PC-9 (cell line): Measurements from ENCODE around the gene UTS2R. TPM values are rescaled to one million over a fixed set of nuclear protein-coding genes. Genes with fewer than 3 reads are reported as not detected.

Experiments used
- BruUV-seq: library from RNA; stranded (reverse); fragments of 400-500 nt; replicated peaks from 2 replicates; lab custom pipeline; 2021; lab: Mats Ljungman, UMichigan
- CTCF ChIA-PET: fragments of 300-600 bp; sonication (Branson Sonifier 250); formaldehyde crosslinking; loops from one replicate; lab custom pipeline; 2022; ENCODE audit warnings: antibody characterized with exemption; lab: Charles Lee
- POLR2A ChIA-PET: fragments of 300-600 bp; sonication (Branson Sonifier 250); formaldehyde crosslinking; loops from one replicate; lab custom pipeline; 2022; ENCODE audit warnings: antibody characterized with exemption; ENCODE audit not compliant: unreplicated experiment; lab: Charles Lee
- DNase-seq, 2 experiments: peaks; one replicate each; pipeline versions ENCODE4 v3.0.0 to v3.0.0-alpha.2; 2015 to 2022; ENCODE audit warnings: mixed read lengths in 1 of 2
- H2AFZ ChIP-seq: fragments of 200-600 bp; sonication (generic); 2 replicates; pipeline ENCODE4 v1.8.1; 2017; ENCODE audit warnings: antibody characterized with exemption
- H3F3A ChIP-seq: fragments of 200-600 bp; sonication (generic); 2 replicates; pipeline ENCODE4 v1.8.1; 2017; ENCODE audit warnings: antibody characterized with exemption, mild to moderate bottlenecking, low read depth; ENCODE audit not compliant: insufficient read depth
- H3K27ac ChIP-seq: fragments of 200-600 bp; sonication (generic); 2 replicates; pipeline ENCODE4 v1.6.1; 2016; ENCODE audit warnings: mixed run types
- H3K27me3 ChIP-seq: fragments of 200-600 bp; sonication (generic); 2 replicates; pipeline ENCODE4 v1.6.1; 2016; ENCODE audit warnings: low read depth, mixed run types; ENCODE audit not compliant: insufficient read depth
- H3K36me3 ChIP-seq: fragments of 200-600 bp; sonication (generic); 2 replicates; pipeline ENCODE4 v1.6.1; 2016; ENCODE audit warnings: low read depth, mixed run types
- H3K4me1 ChIP-seq: fragments of 200-600 bp; sonication (generic); replicated peaks from 2 replicates; pipeline ENCODE4 v1.6.1; 2016; ENCODE audit warnings: mixed run types; ENCODE audit not compliant: insufficient read depth
- H3K4me2 ChIP-seq: fragments of 200-600 bp; sonication (generic); 2 replicates; pipeline ENCODE4 v1.6.1; 2017; ENCODE audit warnings: mixed run types
- H3K4me3 ChIP-seq: fragments of 200-600 bp; sonication (generic); 2 replicates; pipeline ENCODE4 v1.6.1; 2016; ENCODE audit warnings: mixed run types
- H3K79me2 ChIP-seq: fragments of 200-600 bp; sonication (generic); 2 replicates; pipeline ENCODE4 v1.6.1; 2017; ENCODE audit warnings: low read depth, mixed run types
- H3K9me2 ChIP-seq: fragments of 200-600 bp; sonication (generic); 2 replicates; pipeline ENCODE4 v1.8.1; 2017; ENCODE audit warnings: mild to moderate bottlenecking; ENCODE audit not compliant: insufficient read depth
- H3K9me3 ChIP-seq: fragments of 200-600 bp; sonication (generic); 2 replicates; pipeline ENCODE4 v1.8.1; 2016; ENCODE audit warnings: low read depth; ENCODE audit not compliant: insufficient read depth
- H4K20me1 ChIP-seq: fragments of 200-600 bp; sonication (generic); 2 replicates; pipeline ENCODE4 v1.8.1; 2017; ENCODE audit not compliant: insufficient read depth
- EZH2 ChIP-seq: fragments of 200-600 bp; sonication (generic); IDR thresholded peaks from 2 replicates; pipeline ENCODE4 v1.8.0; 2017; ENCODE audit warnings: antibody characterized with exemption, low read depth
- intact Hi-C: fragments of 100-400 bp; cut with micrococcal nuclease; formaldehyde crosslinking; loops from one replicate; pipeline ENCODE4 v1.10.0; 2022; ENCODE audit not compliant: unreplicated experiment
- total RNA-seq: library from RNA; stranded (reverse); gene quantifications from 2 replicates; pipeline ENCODE4 v1.2.3, GENCODE V29; 2021
- TF ChIP-seq, protein P1 (sequence below): fragments of 200-600 bp; sonication (generic); conservative IDR thresholded peaks from 2 replicates; pipeline ENCODE4 v1.6.1; 2017; ENCODE audit warnings: mixed run types, antibody characterized with exemption, mild to moderate bottlenecking, moderate library complexity

Gene UTS2R
- total RNA-seq, 1 experiment from 2014 or later, result not detected

DNA sequence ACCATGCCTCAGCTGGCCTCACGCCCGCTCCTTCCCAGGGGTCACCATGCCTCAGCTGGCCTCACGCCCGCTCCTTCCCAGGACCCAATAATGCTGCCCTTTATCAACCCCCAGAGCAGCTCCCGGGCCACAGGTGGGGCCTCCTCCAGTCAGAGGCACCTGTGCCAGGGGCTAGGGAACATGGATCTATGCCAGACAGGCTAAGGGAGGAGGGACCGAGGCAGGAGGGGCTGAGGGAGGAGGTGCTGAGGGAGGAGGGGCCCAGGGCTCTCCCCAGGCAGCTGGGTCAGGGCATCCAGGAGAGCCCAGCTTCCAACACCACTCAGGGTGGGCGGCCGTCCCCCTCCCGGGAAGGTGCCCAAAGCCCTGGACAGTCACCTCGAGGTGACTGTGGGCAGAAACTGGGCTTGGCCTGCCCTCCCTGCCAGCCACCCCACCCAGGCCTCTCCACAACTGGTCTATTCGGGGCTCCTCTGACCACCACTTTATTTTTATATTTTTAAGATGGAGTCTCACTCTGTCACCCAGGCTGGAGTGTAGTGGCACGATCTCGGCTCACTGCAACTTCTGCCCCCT, 19.4 kb downstream of the UTS2R start:
- H2AFZ ChIP-seq, result no peak overlapping the region
- DNase-seq, result no peak
- no peaks in the 10 kb centered on the region for H3K4me1 ChIP-seq
- POLR2A ChIA-PET, result no interaction called here
- H3K36me3 ChIP-seq, result no peaks in the 10 kb centered on the region
- H3K9me3 ChIP-seq, result no peaks in the 10 kb centered on the region
- no peak overlapping the region for H3K27ac ChIP-seq
- H4K20me1 ChIP-seq, result no peaks in the 10 kb centered on the region; the same call in 1 of the 2 replicates
- H3K9me2 ChIP-seq, result no peaks in the 10 kb centered on the region
- TF ChIP-seq EZH2, result no peak
- TF ChIP-seq, protein P1, sequence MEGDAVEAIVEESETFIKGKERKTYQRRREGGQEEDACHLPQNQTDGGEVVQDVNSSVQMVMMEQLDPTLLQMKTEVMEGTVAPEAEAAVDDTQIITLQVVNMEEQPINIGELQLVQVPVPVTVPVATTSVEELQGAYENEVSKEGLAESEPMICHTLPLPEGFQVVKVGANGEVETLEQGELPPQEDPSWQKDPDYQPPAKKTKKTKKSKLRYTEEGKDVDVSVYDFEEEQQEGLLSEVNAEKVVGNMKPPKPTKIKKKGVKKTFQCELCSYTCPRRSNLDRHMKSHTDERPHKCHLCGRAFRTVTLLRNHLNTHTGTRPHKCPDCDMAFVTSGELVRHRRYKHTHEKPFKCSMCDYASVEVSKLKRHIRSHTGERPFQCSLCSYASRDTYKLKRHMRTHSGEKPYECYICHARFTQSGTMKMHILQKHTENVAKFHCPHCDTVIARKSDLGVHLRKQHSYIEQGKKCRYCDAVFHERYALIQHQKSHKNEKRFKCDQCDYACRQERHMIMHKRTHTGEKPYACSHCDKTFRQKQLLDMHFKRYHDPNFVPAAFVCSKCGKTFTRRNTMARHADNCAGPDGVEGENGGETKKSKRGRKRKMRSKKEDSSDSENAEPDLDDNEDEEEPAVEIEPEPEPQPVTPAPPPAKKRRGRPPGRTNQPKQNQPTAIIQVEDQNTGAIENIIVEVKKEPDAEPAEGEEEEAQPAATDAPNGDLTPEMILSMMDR, result no peak
- no peaks in the 10 kb centered on the region for H3K79me2 ChIP-seq
- CTCF ChIA-PET, result no interaction called here
- no peaks in the 10 kb centered on the region for H3F3A ChIP-seq
- BruUV-seq, result no TSS peak
- H3K27me3 ChIP-seq, result no peaks in the 10 kb centered on the region
- H3K4me3 ChIP-seq, result no peak overlapping the region
- intact Hi-C loops, result no loop called here
- no peak overlapping the region for H3K4me2 ChIP-seq

- Histone ChIP-seq H3K27ac (no peak overlapping the region), H3K79me2 (no peaks in the 10 kb centered on the region), H3K9me2 (no peaks in the 10 kb centered on the region), H3K4me1 (no peaks in the 10 kb centered on the region), H3K27me3 (no peaks in the 10 kb centered on the region), H4K20me1 (no peaks in the 10 kb centered on the region; the same call in 1 of the 2 replicates), H3F3A (no peaks in the 10 kb centered on the region), H3K9me3 (no peaks in the 10 kb centered on the region), H3K36me3 (no peaks in the 10 kb centered on the region), H2AFZ (no peak overlapping the region), H3K4me2 (no peak overlapping the region), H3K4me3 (no peak overlapping the region)
- TF ChIP-seq EZH2, result no peak
- TF ChIP-seq, protein P1, result no peak
- no peak for DNase-seq
- intact Hi-C loops, result no loop called here
- ChIA-PET POLR2A (no interaction called here), CTCF (no interaction called here)
- BruUV-seq, result no TSS peak
Measured at GRCh38 chr17:82391496-82392066, 20.0 kb downstream of the UTS2R start.

DNA sequence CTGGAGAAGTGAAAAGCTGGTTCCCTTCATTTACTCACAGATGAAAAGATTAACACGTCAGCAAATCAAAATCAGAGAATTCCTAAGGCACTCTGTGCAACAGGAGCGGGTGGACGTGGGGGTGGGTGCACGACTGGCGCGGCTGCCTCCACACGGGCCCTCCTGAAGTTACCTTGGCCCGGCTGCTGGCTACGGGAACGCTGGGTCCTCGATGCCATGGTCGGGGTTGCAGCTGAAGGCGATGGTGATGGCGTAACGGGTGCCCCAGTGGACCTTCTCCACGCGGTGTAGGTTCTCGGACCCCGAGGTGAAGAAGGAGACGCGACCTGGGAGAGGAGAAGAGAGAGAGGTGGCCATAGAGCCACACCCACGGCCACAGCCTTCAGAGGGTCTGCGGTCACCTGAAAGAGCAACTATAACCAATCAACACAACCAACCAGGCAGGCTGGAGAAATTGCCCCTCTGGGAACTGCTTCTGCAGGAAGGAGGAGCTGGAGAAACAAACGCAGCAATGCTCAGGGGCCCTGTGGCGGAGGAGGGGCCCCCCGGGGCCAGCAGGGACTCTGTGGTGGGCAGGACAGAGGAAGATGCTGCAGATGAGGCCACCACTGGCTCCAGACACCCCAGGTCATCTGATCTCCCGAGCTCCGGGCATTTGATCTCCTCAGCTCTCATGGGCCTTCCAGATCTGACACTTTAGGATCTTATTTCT, 20.8 kb downstream of the UTS2R start:
- Histone ChIP-seq H3F3A (no peaks in the 10 kb centered on the region), H3K79me2 (no peaks in the 10 kb centered on the region), H3K4me1 (no peaks in the 10 kb centered on the region), H3K27ac (no peak overlapping the region), H3K4me2 (no peak overlapping the region), H2AFZ (no peak overlapping the region), H3K4me3 (no peak overlapping the region), H3K9me3 (no peaks in the 10 kb centered on the region), H3K36me3 (no peaks in the 10 kb centered on the region), H4K20me1 (no peaks in the 10 kb centered on the region; the same call in 1 of the 2 replicates), H3K9me2 (no peaks in the 10 kb centered on the region), H3K27me3 (no peaks in the 10 kb centered on the region)
- POLR2A ChIA-PET, result no interaction called here
- no TSS peak for BruUV-seq
- CTCF ChIA-PET, result no interaction called here
- DNase-seq, result no peak
- intact Hi-C loops, result no loop called here
- TF ChIP-seq, protein P1, result no peak
- TF ChIP-seq EZH2, result no peak
